Nephron progenitor cell (in vitro differentiated cells): ENCODE measurements around the gene SLC5A12.

Source experiments
- DNase-seq: peaks from one replicate; pipeline ENCODE4 v3.0.0; 2021
- H3K27ac Mint-ChIP-seq: 2 replicates; pipeline ENCODE4 v1.8.0; 2021; ENCODE audit warnings: mild to moderate bottlenecking, moderate library complexity, mixed read lengths
- H3K27me3 Mint-ChIP-seq: 2 replicates; pipeline ENCODE4 v1.8.0; 2021; ENCODE audit warnings: mild to moderate bottlenecking, low read depth, mixed read lengths; ENCODE audit not compliant: poor library complexity
- H3K36me3 Mint-ChIP-seq: 2 replicates; pipeline ENCODE4 v1.8.0; 2021; ENCODE audit warnings: low read depth, mixed read lengths
- H3K4me1 Mint-ChIP-seq: 2 replicates; pipeline ENCODE4 v1.8.0; 2021; ENCODE audit warnings: mixed read lengths
- H3K4me3 Mint-ChIP-seq: 2 replicates; pipeline ENCODE4 v1.8.0; 2021; ENCODE audit warnings: mild to moderate bottlenecking, moderate library complexity, mixed read lengths
- H3K9me3 Mint-ChIP-seq: 2 replicates; pipeline ENCODE4 v1.8.0; 2021; ENCODE audit warnings: mild to moderate bottlenecking, moderate library complexity, mixed read lengths
- CTCF ChIP-seq: fragments of 200-600 bp; sonication (generic); IDR thresholded peaks from 2 replicates; pipeline ENCODE4 v1.5.0; 2021; ENCODE audit warnings: antibody characterized with exemption

SLC5A12 gene

GRCh38 chr11:26703411-26704191, 18.3 kb downstream of the SLC5A12 start:
- Mint-ChIP-seq H3K4me1 (peaks cover 14% of the 10 kb centered on the region), H3K9me3 (no peaks in the 10 kb centered on the region), H3K4me3 (no peak overlapping the region), H3K27me3 (no peaks in the 10 kb centered on the region), H3K27ac (no peak overlapping the region), H3K36me3 (no peaks in the 10 kb centered on the region)
- TF ChIP-seq CTCF, result no peak
- DNase-seq, result no peak

GRCh38 chr11:26702406-26702805, 19.5 kb downstream of the SLC5A12 start:
- no peak for TF ChIP-seq CTCF
- Mint-ChIP-seq H3K36me3 (no peaks in the 10 kb centered on the region), H3K27ac (no peak overlapping the region), H3K27me3 (no peaks in the 10 kb centered on the region), H3K4me3 (no peak overlapping the region), H3K4me1 (peaks cover 14% of the 10 kb centered on the region), H3K9me3 (no peaks in the 10 kb centered on the region)
- no peak for DNase-seq

- Mint-ChIP-seq H3K9me3 (no peaks in the 10 kb centered on the region), H3K27me3 (no peaks in the 10 kb centered on the region), H3K27ac (no peak overlapping the region), H3K36me3 (no peaks in the 10 kb centered on the region), H3K4me3 (no peak overlapping the region), H3K4me1 (peaks cover 14% of the 10 kb centered on the region)
- no peak for TF ChIP-seq CTCF
- no peak for DNase-seq
Measured at GRCh38 chr11:26700574-26701235, 21.2 kb downstream of the SLC5A12 start.

GRCh38 chr11:26698224-26698623, 23.6 kb downstream of the SLC5A12 start:
- H3K9me3 Mint-ChIP-seq, result no peaks in the 10 kb centered on the region
- H3K4me3 Mint-ChIP-seq, result no peak overlapping the region
- H3K27ac Mint-ChIP-seq, result no peak overlapping the region
- no peak for DNase-seq
- no peaks in the 10 kb centered on the region for H3K36me3 Mint-ChIP-seq
- H3K27me3 Mint-ChIP-seq, result no peaks in the 10 kb centered on the region
- no peak for TF ChIP-seq CTCF
- H3K4me1 Mint-ChIP-seq, result peaks cover 14% of the 10 kb centered on the region

- no peak for DNase-seq
- TF ChIP-seq CTCF, result no peak
- H3K36me3 Mint-ChIP-seq, result no peaks in the 10 kb centered on the region
- peaks cover 8% of the 10 kb centered on the region for H3K4me1 Mint-ChIP-seq
- H3K4me3 Mint-ChIP-seq, result no peak overlapping the region
- no peak overlapping the region for H3K27ac Mint-ChIP-seq
- H3K27me3 Mint-ChIP-seq, result no peaks in the 10 kb centered on the region
- no peaks in the 10 kb centered on the region for H3K9me3 Mint-ChIP-seq
Measured at GRCh38 chr11:26696330-26696729, 25.5 kb downstream of the SLC5A12 start.
